ENCODE data around the gene SLC6A16. TPM values are rescaled to one million over a fixed set of nuclear protein-coding genes. Genes with fewer than 3 reads are reported as not detected.
"Not testable (repeated sequence)": the region's sequence is repeated elsewhere in the genome, so short reads cannot be mapped to it uniquely, and the experiment has no call there.

SLC6A16 gene
- total RNA-seq, 1 donor from 2014 or later = 0.92 TPM

DNA sequence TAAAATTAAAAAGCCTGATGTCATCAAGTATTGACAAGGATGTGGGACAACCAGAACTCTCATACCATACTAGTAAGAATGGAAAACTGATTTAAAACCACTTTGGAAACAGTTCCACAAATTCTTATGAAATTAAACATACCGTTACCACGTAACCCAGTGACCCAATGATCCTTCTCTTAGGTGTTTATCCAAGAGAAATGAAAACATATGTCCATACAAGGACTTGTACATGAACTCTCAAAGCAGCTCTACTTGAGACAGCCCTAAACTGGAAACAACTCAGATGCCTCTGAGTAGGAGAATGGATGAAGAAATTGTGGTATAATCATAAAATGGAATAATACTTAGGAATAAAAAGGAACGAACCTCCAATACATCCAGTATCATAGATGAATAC is 27.6 kb downstream of the SLC6A16 start:
- intact Hi-C loops (cut with DNase I) = no loop called here
- ATAC-seq (no peak), DNase-seq (ENCODE audit: missing footprints) (no peak)

DNA sequence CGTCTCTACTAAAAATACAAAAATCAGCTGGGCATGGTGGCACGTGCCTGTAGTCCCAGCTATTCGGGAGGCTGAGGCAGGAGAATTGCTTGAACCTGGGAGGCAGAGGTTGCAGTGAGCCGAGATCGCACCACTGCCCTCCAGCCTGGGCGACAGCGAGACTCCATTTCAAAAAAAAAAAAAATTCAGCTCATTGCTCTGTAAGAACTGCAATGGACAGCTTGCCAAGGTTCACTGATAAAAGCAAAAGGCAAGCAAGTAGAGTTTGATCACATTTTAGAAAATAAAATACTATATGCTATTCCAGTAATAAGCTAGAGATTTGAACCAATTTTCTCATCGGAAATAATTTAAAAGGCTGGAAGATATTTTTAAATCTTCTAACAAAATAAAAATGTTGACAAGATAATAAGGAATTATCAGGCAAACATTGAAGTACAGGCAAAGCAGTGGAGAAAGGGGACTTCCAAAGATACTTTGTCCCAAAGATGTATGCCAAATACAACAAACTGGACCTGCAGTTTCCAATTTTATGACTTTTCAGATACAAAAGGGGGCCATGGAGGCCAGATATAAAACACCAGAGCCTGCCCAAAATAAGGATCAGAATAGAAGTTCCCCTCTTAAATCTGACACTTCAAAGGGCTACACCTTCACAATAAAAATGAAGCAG is 29.6 kb downstream of the SLC6A16 start:
- intact Hi-C loops (cut with DNase I) = no loop called here
- no peak for ATAC-seq
- DNase-seq (ENCODE audit: missing footprints) = no peak

- DNase-seq (ENCODE audit: missing footprints) = no peak
- no peak for ATAC-seq
- intact Hi-C loops (cut with DNase I) = no loop called here
Observed at GRCh38 chr19:49294401-49294800, 30.6 kb downstream of the SLC6A16 start.

- intact Hi-C loops (cut with DNase I) = no loop called here
- no peak for ATAC-seq
- DNase-seq (ENCODE audit: missing footprints) = no peak
Observed at GRCh38 chr19:49290517-49290916, 34.5 kb downstream of the SLC6A16 start.

- DNase-seq (ENCODE audit: missing footprints); ATAC-seq; intact Hi-C loops (cut with DNase I): not testable (repeated sequence)
Observed at GRCh38 chr19:49289286-49289685, 35.7 kb downstream of the SLC6A16 start.

- DNase-seq (ENCODE audit: missing footprints); intact Hi-C loops (cut with DNase I); ATAC-seq: not testable (repeated sequence)
Observed at GRCh38 chr19:49288205-49288604, 36.8 kb downstream of the SLC6A16 start.

- no peak for ATAC-seq
- intact Hi-C loops (cut with DNase I) = no loop called here
- no peak for DNase-seq (ENCODE audit: missing footprints)
Observed at GRCh38 chr19:49287141-49287770, 37.7 kb downstream of the SLC6A16 start.

DNA sequence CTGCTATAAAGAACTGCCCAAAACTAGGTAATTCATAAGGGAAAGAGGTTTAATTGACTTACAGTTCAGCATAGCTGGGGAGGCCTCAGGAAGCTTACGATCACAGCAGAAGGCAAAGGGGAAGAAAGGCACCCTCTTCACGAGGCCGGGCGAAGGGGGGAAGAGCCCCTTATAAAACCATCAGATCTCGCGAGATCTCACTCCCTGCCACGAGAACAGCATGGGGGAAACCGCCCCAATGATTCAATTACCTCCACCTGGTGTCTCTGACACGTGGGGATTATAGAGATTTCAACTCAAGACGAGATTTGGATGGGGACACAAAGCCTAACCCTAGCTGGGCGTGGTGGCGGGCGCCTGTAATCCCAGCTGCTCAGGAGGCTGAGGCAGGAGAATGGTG is 42.8 kb downstream of the SLC6A16 start:
- no peak for ATAC-seq
- intact Hi-C loops (cut with DNase I) = no loop called here
- no peak for DNase-seq (ENCODE audit: missing footprints)

DNA sequence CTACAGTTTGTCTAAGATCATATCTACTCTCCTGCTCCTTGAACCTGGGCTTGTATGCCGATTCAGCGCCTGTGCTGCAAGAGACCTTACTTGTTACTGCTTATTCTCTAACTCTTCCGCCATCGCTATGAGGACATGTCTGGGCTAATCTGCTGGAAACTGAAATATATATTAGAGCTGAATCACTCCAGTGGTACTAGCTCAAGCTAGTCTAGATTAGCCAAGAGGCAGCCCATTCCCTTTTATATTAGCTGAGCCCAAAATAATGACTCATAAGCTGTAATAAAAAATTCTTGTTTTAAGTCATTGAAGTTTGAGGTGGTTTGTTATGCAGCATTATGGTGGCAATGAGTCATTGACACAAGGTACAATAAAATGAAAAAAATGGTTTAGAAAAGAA is 52.8 kb downstream of the SLC6A16 start:
- ATAC-seq (no peak), DNase-seq (ENCODE audit: missing footprints) (no peak)
- intact Hi-C loops (cut with DNase I) = no loop called here

GRCh38 chr19:49271080-49271753 is 53.8 kb downstream of the SLC6A16 start:
- no peak for DNase-seq (ENCODE audit: missing footprints)
- intact Hi-C loops (cut with DNase I) = no loop called here
- no peak for ATAC-seq

DNA sequence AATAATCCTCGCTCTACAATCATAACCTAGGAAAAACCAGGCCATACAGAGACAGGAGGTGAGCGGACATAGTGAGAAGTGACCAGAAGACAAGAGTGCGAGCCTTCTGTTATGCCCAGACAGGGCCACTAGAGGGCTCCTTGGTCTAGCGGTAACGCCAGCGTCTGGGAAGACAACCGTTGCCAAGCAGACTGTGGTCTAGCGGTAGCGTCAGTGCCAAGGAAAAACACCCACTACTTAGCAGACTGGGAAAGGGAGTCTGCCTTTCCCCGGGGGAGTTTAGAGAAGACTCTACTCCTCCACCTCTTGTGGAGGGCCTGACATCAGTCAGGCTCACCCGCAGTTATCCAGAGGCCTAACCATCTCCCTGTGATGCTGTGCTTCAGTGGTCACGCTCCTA is 58.6 kb downstream of the SLC6A16 start:
- intact Hi-C loops (cut with DNase I); ATAC-seq; DNase-seq (ENCODE audit: missing footprints): not testable (repeated sequence)

- DNase-seq (ENCODE audit: missing footprints) (no peak), ATAC-seq (no peak)
- intact Hi-C loops (cut with DNase I) = no loop called here
Observed at GRCh38 chr19:49264258-49264657, 60.7 kb downstream of the SLC6A16 start.

- intact Hi-C loops (cut with DNase I) = no loop called here
- ATAC-seq (no peak), DNase-seq (ENCODE audit: missing footprints) (no peak)
Observed at GRCh38 chr19:49261602-49262001, 63.4 kb downstream of the SLC6A16 start.

DNA sequence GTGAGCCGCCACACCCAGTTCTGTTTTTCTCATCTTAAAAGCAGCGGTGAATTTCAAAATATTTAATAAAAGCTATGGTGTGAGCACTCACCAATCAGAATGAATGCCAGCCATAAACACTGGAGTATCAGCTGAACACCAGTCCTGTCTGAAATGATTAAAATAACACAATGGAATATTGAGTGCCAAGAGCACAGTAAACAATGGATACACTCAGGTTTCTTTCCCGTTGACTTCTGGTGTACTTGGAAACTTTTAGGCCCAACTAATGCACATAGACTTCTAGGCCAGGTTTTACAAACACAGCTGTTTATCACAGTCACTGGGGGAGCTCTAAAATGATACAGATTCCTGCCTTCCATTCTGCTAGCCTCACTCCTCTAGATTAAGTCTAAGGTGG is 68.3 kb downstream of the SLC6A16 start:
- intact Hi-C loops (cut with DNase I) = no loop called here
- DNase-seq (ENCODE audit: missing footprints) (no peak), ATAC-seq (no peak)

DNA sequence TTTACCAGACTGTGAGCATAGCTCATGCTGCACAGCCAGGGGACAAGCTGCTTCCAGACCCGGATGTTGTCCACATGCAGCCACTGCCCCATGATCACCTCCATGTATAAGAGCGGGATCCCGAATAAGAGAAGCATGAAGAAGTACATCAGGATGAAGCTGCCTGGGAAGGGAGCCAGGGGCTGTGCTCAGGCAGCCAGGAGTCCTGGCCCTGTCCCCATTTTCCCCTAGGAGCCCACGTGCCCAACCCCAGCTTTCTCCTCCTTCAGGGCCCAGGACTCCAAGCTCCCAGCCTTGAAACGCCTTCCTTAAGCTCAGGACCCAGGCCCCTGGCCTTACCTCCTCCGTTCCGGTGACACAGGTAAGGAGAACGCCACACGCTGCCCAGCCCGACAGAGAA is 69.3 kb downstream of the SLC6A16 start:
- no peak for ATAC-seq
- DNase-seq (ENCODE audit: missing footprints) = no peak
- intact Hi-C loops (cut with DNase I) = no loop called here

- intact Hi-C loops (cut with DNase I) = no loop called here
- ATAC-seq (no peak), DNase-seq (ENCODE audit: missing footprints) (no peak)
Observed at GRCh38 chr19:49249933-49250332, 75.1 kb downstream of the SLC6A16 start.

DNA sequence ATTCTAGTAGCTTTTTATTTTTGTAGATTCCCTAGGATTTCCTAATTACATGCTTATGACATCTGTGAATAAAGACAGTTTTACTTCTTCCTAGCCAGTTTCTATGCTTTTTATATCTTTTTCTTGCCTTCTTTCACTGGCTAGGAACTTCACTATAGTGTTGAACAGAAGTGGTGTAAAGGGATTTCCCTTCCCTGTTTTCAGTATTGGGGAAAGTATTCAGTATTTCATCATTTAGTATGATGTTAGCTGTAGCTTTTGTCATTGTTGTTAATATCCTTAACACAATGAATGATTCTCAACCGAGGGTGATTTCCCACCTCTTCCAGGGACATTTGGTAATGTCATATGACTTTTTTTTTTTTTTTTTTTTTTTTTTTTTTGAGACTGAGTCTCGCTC is 77.3 kb downstream of the SLC6A16 start:
- ATAC-seq (no peak), DNase-seq (ENCODE audit: missing footprints) (no peak)
- intact Hi-C loops (cut with DNase I) = no loop called here

- ATAC-seq = no peak
- intact Hi-C loops (cut with DNase I) = no loop called here
- DNase-seq (ENCODE audit: missing footprints) = no peak
Observed at GRCh38 chr19:49244256-49244655, 80.7 kb downstream of the SLC6A16 start.

GRCh38 chr19:49243726-49244125 is 81.3 kb downstream of the SLC6A16 start:
- intact Hi-C loops (cut with DNase I) = no loop called here
- DNase-seq (ENCODE audit: missing footprints) = no peak
- ATAC-seq = no peak

GRCh38 chr19:49243129-49243528 is 81.9 kb downstream of the SLC6A16 start:
- DNase-seq (ENCODE audit: missing footprints) (no peak), ATAC-seq (no peak)
- intact Hi-C loops (cut with DNase I) = no loop called here
